Heart left ventricle (tissue), 16 donors: ENCODE results near the gene MGME1. TPM values are rescaled to one million over a fixed set of nuclear protein-coding genes. Genes with fewer than 3 reads are reported as not detected.

ENCODE experiments used
- ATAC-seq, 4 donors: fragments of 200-7000 bp; cut with Tn5 transposase; one replicate each; pipeline ENCODE4 v1.9.1; 2020 to 2022; ENCODE audit warnings: moderate library complexity in 4 of 4, mild to moderate bottlenecking in 3 of 4, moderate number of reproducible peaks in 1 of 4
- DNase-seq, 5 donors: peaks; one replicate each; pipeline ENCODE4 v3.0.0-alpha.2; 2020
- H3K27ac ChIP-seq, 12 donors: fragments of 200-600 bp; sonication (generic) in 4 of 12; one replicate each; pipeline versions ENCODE4 v1.5.0 to v1.8.0; 2016 to 2022; ENCODE audit warnings: mild to moderate bottlenecking in 2 of 12
- H3K27me3 ChIP-seq, 9 donors: fragments of 200-600 bp; sonication (generic) in 2 of 9; one replicate each; pipeline versions ENCODE4 v1.5.1 to v1.8.0; 2016 to 2022; ENCODE audit warnings: mild to moderate bottlenecking in 3 of 9
- H3K36me3 ChIP-seq, 9 donors: fragments of 200-600 bp; sonication (generic) in 2 of 9; one replicate each; pipeline versions ENCODE4 v1.5.0 to v1.8.0; 2018 to 2022; ENCODE audit warnings: mild to moderate bottlenecking in 2 of 9
- H3K4me1 ChIP-seq, 12 donors: fragments of 200-600 bp; sonication (generic) in 4 of 12; one replicate each; pipeline versions ENCODE4 v1.5.0 to v1.8.0; 2016 to 2022; ENCODE audit warnings: mild to moderate bottlenecking in 3 of 12
- H3K4me3 ChIP-seq, 12 donors: fragments of 200-600 bp; sonication (generic) in 4 of 12; one replicate each; pipeline versions ENCODE4 v1.5.0 to v1.8.0; 2017 to 2022; ENCODE audit warnings: mild to moderate bottlenecking in 9 of 12, moderate library complexity in 4 of 12
- H3K9me3 ChIP-seq, 12 donors: fragments of 200-600 bp; sonication (generic) in 4 of 12; one replicate each; pipeline versions ENCODE4 v1.5.0 to v1.8.0; 2016 to 2022; ENCODE audit warnings: mild to moderate bottlenecking in 1 of 12
- CTCF ChIP-seq, 12 donors: fragments of 200-600 bp; sonication (generic) in 4 of 12; IDR thresholded peaks; one replicate each; pipeline versions ENCODE4 v1.5.0 to v1.8.0; 2018 to 2022; ENCODE audit warnings: antibody characterized with exemption in 12 of 12, mild to moderate bottlenecking in 5 of 12
- POLR2A ChIP-seq, 2 donors: fragments of 450-650 bp; IDR thresholded peaks; one replicate each; pipeline ENCODE4 v1.6.1; 2017; ENCODE audit warnings: antibody characterized with exemption in 2 of 2, mild to moderate bottlenecking in 2 of 2, moderate library complexity in 2 of 2
- WGBS, 4 donors: extraction: QIAGEN DNeasy Blood & Tissue Kit in 2 of 4; methylation state at CpG; one replicate each; pipeline versions ENCODE4 v1.1.5 to v1.1.7; 2013 to 2018; 5-methylcytosine and 5-hydroxymethylcytosine counted together
- intact Hi-C, 10 donors: fragments of 100-400 bp; cut with DNase I; formaldehyde crosslinking; loops; one replicate each; pipeline versions ENCODE4 v1.11.1 to v1.14.2; 2022
- polyA plus RNA-seq, 2 donors: library from polyadenylated mRNA; stranded (reverse); fragments of 200-250 nt; gene quantifications; one replicate each; pipeline ENCODE4 v1.2.3, GENCODE V29; 2013
- total RNA-seq, 9 donors: library from RNA; depleted of rRNA in 2 of 9; stranded (reverse); fragments of >200 nt in 2 of 9; fragmentation: NEBNext Ultra II Directional in 3 of 9; extraction: Animal tissue kit (Norgen Biotek cat#: 25700) in 3 of 9; gene quantifications; one replicate each; pipeline versions ENCODE4 v1.1.0 to v1.2.4, GENCODE V29; 2016 to 2023
- donor health status: ischemic (EF 13 %, LVEDD 7.1; RV severe dilation, severe dysfunction).
- donor health status: healthy with polysubstance abuse.
- donor health status: DM: no; HTN: yes; CAD: no.
- donor health status: DM: no; HTN: no; CAD: no.
- donor health status: ischemic (EF 25% LVEDD 6.9; RV normal size, moderate dysfunction).
- donor health status: ischemic (EF 25% LVEDD 5.7; RV mildly dilated, moderate dysfunction).
- donor health status: healthy.
- donor health status: DM: yes; HTN: yes; CAD: no.
- donor health status: ischemic (EF 35%, LVEDD 5.7; RV mildly dilated, moderate dysfunction).
- donor health status: nonischemic (EF 11% LVEDD 7.7; RV severe dilation, severe dysfunction).
- donor health status: DM: yes; HTN: yes; CAD: no.
- donor health status: PGD.
- donor health status: ischemic (EF 29% LVEDD 5.4; RV normal size, mild dysfunction).
- donor health status: nonischemic (EF 23%, LVEDD 6.1; RV moderate dilation, normal function).

The MGME1 gene
- total and polyA plus RNA-seq, 11 donors, result 7.7 to 22.0 (median 10.9) TPM

- no peak for ATAC-seq
- 94 to 99% (median 96%) methylated on average over 4 of the region's 4 CpGs for WGBS, 4 donors
- peaks cover 0 to 14% (median 0%) of the 10 kb centered on the region in 12 donors for H3K4me1 ChIP-seq
- no peaks in the 10 kb centered on the region for H3K27me3 ChIP-seq
- TF ChIP-seq CTCF (IDR thresholded peaks at IDR 0.05), result no peak
- no peak for TF ChIP-seq POLR2A (IDR thresholded peaks at IDR 0.05)
- H3K36me3 ChIP-seq, result peaks cover 0 to 98% (median 94%) of the 10 kb centered on the region in 9 donors
- intact Hi-C loops, result no loop called here
- DNase-seq, result no peak
- H3K9me3 ChIP-seq, result no peaks in the 10 kb centered on the region
- no peak overlapping the region for H3K27ac ChIP-seq
- no peak overlapping the region for H3K4me3 ChIP-seq
These were observed 23.9 kb upstream of the MGME1 start for GRCh38 chr20:17944854-17945474.

DNA sequence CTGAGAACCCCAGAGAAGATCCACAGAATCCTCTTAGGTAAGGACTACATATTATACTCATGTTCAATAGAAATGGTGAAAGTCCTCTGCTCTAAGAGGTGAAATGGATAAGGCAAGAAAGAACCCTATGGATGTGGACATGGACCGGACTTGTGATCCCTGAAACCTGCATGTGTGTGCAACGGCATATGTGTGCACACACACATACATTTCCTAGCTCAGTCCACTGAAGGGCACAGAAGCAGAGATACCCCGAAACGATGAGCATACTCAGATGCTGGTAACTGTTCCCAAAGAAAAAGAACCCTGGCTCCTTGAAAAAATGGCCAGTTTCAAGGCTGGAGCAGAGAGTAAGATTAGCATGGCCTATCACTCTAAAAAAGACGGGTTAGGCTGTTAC is 22.8 kb upstream of the MGME1 start:
- 90 to 97% (median 94%) methylated on average over 5 of the region's 5 CpGs for WGBS, 4 donors
- intact Hi-C loops, result no loop called here
- peaks cover 0 to 100% (median 100%) of the 10 kb centered on the region in 9 donors for H3K36me3 ChIP-seq
- H3K4me1 ChIP-seq, result peaks cover 0 to 7% (median 0%) of the 10 kb centered on the region in 12 donors
- H3K27ac ChIP-seq, result no peak overlapping the region
- no peak overlapping the region for H3K4me3 ChIP-seq
- ATAC-seq (no peak), DNase-seq (no peak)
- H3K27me3 ChIP-seq, result no peaks in the 10 kb centered on the region
- H3K9me3 ChIP-seq, result no peaks in the 10 kb centered on the region
- no peak for TF ChIP-seq POLR2A (IDR thresholded peaks at IDR 0.05)
- no peak for TF ChIP-seq CTCF (IDR thresholded peaks at IDR 0.05)

GRCh38 chr20:17946572-17947473 is 22.0 kb upstream of the MGME1 start:
- H3K36me3 ChIP-seq, result peaks cover 0 to 100% (median 100%) of the 10 kb centered on the region in 9 donors
- DNase-seq, result no peak
- H3K4me3 ChIP-seq, result no peak overlapping the region
- intact Hi-C loops, result no loop called here
- WGBS, 4 donors, result 70 to 81% (median 78%) methylated on average over 6 of the region's 6 CpGs
- no peak for ATAC-seq
- H3K4me1 ChIP-seq, result peaks cover 0 to 7% (median 0%) of the 10 kb centered on the region in 12 donors
- no peak overlapping the region for H3K27ac ChIP-seq
- TF ChIP-seq POLR2A (IDR thresholded peaks at IDR 0.05) (no peak), CTCF (IDR thresholded peaks at IDR 0.05) (no peak)
- H3K27me3 ChIP-seq, result no peaks in the 10 kb centered on the region
- H3K9me3 ChIP-seq, result no peaks in the 10 kb centered on the region

DNA sequence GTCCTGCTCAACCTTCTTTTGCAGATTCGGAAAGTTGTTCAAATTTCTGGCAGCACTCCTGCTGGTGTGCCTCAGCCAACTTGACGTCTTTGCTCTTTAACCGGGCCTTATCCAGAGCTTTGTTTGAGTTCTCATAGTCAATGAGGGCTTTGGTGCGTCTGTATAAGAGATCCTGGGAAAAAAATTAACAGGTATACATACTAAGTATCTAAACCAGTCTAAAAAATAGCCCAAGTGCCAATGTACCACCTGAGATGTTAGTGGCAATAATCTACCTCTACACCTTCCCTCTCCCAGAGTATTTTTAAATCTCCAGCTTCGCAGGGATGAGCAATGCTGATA is 21.4 kb upstream of the MGME1 start:
- H3K27me3 ChIP-seq, result no peaks in the 10 kb centered on the region
- peaks cover 0 to 100% (median 100%) of the 10 kb centered on the region in 9 donors for H3K36me3 ChIP-seq
- H3K4me3 ChIP-seq, result no peak overlapping the region
- no peak overlapping the region for H3K27ac ChIP-seq
- no peak for ATAC-seq
- DNase-seq, result no peak
- peaks cover 0 to 7% (median 0%) of the 10 kb centered on the region in 12 donors for H3K4me1 ChIP-seq
- intact Hi-C loops, result no loop called here
- TF ChIP-seq POLR2A (IDR thresholded peaks at IDR 0.05) (no peak), CTCF (IDR thresholded peaks at IDR 0.05) (no peak)
- WGBS, 4 donors, result 47 to 66% (median 55%) methylated on average over 5 of the region's 5 CpGs
- H3K9me3 ChIP-seq, result no peaks in the 10 kb centered on the region
